NB4 (cell line): ENCODE results near the gene KCNQ1.

Experiments used
- DNase-seq: peaks from one replicate; pipeline ENCODE4 v3.0.0; 2010; ENCODE audit warnings: low read depth
- H3K4me3 ChIP-seq: one replicate; pipeline ENCODE4 v1.5.1; 2011; ENCODE audit warnings: mild to moderate bottlenecking, low read depth, low read length, moderate library complexity
- CTCF ChIP-seq: IDR thresholded peaks from one replicate; pipeline ENCODE4 v1.5.1; 2012; ENCODE audit warnings: low read depth, low read length
- MAX ChIP-seq: IDR thresholded peaks from 2 replicates; pipeline ENCODE4 v1.6.1; 2011; ENCODE audit warnings: low read depth, low read length
- MYC ChIP-seq: IDR thresholded peaks from 2 replicates; pipeline ENCODE4 v1.6.1; 2011; ENCODE audit warnings: low read depth, low read length
- POLR2A ChIP-seq: IDR thresholded peaks from 2 replicates; pipeline ENCODE4 v1.6.1; 2011; ENCODE audit warnings: mild to moderate bottlenecking; ENCODE audit not compliant: insufficient read length; ENCODE audit errors: extremely low read depth

The KCNQ1 gene

GRCh38 chr11:2507212-2507901 is 62.5 kb downstream of the KCNQ1 start:
- H3K4me3 ChIP-seq: no peak overlapping the region
- TF ChIP-seq POLR2A (no peak), MYC (no peak), MAX (no peak), CTCF (no peak)
- DNase-seq: no peak

- no peak for TF ChIP-seq POLR2A
- DNase-seq: no peak
- H3K4me3 ChIP-seq: no peak overlapping the region
These were observed 63.3 kb downstream of the KCNQ1 start for GRCh38 chr11:2507945-2508749.

- DNase-seq: no peak
- no peak for TF ChIP-seq MAX
- no peak for TF ChIP-seq POLR2A
- no peak for TF ChIP-seq CTCF
- TF ChIP-seq MYC: no peak
- no peak overlapping the region for H3K4me3 ChIP-seq
These were observed 64.0 kb downstream of the KCNQ1 start for GRCh38 chr11:2508793-2509192.

GRCh38 chr11:2509481-2510001 is 64.7 kb downstream of the KCNQ1 start:
- TF ChIP-seq CTCF: no peak
- TF ChIP-seq MYC: no peak
- no peak for TF ChIP-seq POLR2A
- no peak for TF ChIP-seq MAX
- H3K4me3 ChIP-seq: no peak overlapping the region
- DNase-seq: no peak

- no peak for TF ChIP-seq MAX
- no peak for TF ChIP-seq CTCF
- no peak for TF ChIP-seq POLR2A
- TF ChIP-seq MYC: no peak
- DNase-seq: no peak
- no peak overlapping the region for H3K4me3 ChIP-seq
These were observed 66.0 kb downstream of the KCNQ1 start for GRCh38 chr11:2510626-2511402.
